GM18499 (cell line): ENCODE data around the gene TTC6.

Source experiments
- ATAC-seq: cut with Tn5 transposase; IDR thresholded peaks from one replicate; pipeline ENCODE4 v1.9.1; 2021; ENCODE audit warnings: moderate number of reproducible peaks; ENCODE audit not compliant: insufficient read depth, unreplicated experiment

The TTC6 gene

DNA sequence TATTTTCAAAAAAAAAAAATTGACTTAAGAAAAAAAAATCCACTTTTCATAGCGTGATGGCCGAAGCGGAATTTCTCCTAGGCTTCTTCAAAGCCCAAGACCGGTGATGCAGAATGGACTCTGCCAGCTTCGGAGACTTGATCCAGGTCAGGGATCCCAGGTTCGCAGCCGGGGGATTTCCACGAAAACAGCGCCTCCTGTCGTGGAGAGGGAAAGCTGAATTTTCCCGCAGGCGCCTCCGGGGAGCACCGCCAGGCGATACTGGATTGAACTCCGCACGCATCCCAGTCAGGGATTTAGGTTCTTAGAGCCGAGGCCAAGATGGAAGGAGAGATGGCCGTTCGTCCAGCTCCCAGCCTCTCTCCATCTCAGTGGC is 2.1 kb downstream of the TTC6 start:
- no peak for ATAC-seq

DNA sequence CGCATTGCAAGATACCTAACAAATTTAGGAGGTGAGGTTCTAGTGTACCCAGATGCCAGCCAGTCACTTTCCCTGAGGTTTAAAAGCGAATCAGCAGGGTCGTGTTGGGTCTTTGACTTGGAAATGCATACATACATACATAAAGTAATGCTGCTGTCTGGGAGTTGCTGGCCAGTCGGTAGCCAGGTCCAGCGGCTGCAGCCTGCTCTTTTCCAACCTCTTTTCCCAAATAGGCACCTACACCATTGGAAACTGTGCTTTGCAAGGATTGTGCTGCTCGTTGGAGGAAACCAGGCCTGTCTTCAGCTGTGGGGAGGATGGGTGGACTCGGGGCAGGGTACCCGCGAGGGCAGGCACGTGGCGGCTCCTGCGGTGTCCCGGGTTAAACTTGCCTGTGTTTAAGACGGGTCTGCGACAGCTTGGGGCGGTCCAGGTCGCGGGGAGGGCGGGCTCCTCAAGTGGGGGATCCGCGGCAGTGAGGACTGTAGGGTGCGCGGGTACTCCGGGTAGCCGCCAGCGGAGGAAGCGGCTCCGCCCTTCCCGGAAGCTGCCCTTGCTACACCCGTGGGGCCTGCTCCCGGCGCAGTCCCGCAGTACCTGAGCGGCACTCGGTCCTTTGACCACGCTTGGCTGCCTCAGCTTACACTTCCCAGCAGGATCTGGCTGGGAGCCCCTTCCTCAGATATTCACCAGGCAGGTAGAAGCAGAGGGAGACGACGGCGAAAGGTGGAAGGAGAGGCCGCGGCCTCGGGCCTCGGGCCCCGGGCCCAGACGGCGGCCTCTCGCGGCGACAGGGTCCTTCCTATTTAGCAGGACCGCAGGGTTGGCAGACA is 2.7 kb downstream of the TTC6 start:
- ATAC-seq, result no peak

DNA sequence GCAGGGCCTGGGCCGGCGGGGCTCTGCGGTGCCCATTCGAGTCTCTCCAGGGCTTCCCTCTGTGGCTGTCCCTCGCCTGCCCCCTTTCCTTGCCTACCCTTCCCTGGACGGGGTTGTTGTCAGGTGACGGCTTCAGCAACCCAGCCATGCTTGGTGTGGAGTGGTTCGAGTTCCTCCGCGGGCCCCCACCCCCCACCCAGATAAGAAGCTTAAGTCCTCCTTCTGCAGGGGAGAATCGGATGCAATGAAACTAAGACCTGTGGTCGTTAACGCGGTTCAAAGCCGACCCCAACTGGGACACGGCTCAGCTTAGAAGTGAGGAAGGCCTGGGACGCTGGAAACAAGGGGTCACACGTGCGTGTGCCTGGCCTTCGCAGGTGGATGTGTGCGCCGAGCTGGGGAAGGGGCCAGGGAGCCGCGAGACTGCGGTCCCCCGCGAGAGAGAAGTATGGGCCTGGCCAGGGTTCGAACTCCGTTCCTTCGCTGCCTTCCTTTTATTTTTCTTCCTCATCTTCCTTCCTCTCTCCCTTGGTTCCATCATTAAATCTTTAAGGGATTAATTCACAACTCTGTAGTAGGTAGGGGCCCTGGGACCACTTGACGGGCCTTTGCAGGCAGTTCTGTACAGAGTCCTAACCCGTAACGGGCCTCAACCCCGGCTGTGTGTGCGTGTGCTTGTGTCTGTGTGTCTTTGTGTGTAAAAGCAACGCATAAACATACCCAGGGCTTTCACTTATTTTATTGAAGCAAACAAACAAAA is 3.5 kb downstream of the TTC6 start:
- no peak for ATAC-seq

DNA sequence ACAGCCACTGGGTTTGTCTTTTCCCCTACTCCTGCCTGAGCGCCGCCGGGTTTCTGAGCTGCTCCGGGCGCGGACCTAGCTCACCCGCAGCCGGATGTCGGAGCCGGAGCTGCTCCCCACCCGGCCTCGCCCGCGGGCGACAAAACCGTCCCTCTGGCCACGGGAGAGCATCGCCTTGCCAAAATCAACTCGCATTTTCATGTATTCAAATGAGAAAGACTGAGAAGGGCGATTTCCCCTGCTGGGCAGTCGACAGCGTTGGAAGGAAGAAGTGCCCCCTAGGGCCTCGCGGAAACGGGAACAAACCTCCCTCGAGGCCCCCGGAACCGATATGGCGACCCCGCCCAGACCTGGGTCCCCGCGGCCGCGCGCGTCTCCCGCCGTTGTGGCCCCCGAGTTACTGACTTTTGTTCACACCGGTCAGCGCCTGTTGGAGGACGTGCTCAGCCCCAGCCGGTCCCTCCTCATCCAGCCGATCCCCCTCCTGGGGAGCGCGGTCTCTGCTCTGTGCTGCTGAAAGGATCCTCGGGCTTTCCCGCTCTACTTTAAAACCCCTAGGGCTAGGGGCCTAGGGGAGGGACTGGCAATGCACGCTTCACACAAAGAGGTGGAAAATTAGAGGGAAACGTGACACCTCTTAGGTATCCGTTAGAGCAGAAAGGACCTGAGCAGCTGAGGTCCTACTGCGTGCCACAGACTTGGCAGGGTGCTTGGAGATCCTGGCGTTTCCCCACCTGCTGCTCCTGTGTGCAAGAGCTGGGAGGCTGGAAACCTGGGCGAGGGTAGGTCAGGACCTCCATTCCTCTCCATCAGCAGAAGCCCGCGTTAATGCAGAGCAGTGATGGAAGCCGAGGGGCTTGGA is 4.3 kb downstream of the TTC6 start:
- no peak for ATAC-seq

DNA sequence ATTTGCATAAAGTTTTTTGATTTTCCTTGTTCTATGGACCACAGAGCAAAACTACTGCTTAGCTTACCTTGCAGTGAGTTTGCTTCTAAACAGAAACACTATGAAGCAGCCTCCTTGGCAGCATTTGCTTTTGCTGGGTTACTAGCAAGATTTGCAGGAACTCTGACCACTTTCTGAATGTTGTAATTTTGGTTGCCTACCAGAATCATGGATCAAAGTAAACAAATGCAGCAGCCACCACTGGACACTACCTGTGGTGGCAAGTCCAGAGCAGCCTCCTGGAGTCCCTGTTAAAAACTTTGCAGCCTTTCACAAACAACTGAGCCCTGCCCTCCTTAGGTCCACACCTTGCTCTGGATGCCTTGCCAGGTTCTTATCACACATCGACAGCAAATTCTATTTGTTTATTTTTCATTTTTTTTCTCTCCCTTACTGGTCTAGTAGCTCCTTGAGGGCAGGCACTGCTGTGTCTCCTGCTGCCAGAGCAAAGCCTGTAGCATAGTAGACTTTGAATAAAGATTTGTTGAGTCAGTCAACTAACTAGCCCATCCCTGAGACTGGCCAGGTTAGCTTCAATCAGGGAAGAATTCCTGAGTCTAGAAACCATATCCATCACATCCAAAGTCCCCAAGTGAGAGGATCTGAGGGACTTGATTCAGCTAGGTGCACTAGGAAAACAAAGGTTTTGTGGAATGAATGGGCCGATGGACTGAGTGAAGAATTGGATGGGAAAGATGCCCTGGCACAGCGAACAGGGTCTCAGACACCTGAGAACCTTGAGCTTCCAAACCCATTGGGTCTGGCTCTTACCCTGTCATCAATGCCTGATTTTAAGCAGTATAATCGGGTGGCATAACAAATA is 5.7 kb downstream of the TTC6 start:
- ATAC-seq, result no peak

DNA sequence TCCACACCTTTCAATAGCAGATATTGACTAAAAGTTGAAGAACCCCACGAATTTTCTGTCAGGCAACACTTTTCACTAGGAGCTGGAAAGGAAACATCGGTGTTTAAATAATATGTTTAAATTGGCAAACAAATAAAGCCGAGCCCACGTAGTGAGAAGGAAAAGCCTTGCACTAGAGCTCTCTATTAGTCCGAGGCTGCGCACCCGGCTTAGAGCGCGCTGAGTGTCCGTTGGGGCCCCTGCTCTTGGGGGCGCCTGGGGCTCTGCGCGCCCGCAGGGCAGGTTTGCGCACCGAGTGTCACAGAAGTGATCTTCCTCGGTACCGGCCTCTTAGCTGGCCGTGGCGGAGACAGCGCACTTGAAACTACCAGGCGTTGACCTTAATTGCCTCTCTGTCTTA is 6.4 kb downstream of the TTC6 start:
- ATAC-seq, result no peak

DNA sequence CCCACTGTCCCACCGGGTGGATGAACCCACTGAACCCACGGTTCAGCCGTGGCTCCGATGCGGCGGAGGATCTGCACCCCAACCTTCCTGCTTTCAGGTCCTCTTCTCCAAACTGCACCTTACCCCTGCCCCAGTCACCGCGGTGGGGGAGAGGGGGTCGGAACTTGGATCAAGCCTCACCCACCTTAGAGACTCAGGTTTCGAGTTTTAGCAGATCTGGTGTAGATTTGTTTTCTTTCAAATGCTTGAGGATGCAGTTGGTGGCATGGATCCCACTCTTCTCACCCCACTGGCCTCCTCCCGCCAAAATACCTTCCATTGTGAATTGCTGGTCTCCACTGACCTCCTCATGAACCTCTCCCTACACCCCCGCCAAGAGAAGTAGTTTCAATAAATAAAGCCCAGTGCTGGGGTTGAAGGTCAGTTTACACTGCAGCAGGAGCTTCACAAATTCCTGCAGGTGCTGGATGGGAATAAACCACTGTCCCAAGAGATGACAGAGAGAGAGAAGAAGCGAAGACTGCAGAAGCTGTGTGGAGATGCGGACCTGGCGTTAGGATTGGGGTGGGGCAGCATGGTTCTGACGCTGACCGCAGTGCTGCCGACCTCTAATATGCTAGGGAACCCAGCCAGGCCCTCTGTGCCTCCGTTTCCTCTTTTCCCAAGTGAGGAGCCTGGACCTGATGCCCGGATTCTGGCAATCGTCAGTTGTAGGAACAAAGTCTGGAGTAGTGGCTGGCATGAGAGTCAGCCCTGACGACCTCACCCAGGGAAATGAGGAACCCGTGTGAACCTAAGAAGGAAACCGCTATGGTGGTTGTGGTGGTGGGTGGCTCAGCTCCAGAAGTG is 7.4 kb downstream of the TTC6 start:
- no peak for ATAC-seq

DNA sequence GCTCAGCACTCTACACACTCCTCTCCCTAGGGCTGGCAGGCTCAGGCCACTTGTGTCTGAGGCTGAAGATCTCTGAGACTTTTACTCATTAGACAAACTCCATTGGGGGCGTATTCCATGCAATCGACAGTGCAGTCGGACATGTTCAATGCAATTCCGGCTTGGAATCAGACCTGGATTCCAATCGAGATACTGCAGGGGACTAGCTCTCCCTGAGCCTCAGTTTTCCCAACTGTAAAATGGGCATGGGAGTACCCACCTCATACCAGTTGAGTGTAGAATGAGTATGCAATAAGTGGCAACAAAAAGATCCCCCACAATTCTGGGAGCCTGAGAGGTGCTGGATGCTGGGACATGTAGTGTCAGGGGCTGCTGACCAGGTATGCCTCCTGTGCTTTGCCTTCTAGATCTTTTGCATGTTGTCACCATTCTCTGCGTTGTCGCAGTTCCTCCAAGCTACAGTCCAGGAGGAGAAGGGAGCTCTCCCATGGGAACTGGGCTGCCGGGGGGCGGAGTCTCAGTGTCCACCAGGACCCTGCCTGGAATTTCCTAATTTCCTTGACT is 8.3 kb downstream of the TTC6 start:
- no peak for ATAC-seq

DNA sequence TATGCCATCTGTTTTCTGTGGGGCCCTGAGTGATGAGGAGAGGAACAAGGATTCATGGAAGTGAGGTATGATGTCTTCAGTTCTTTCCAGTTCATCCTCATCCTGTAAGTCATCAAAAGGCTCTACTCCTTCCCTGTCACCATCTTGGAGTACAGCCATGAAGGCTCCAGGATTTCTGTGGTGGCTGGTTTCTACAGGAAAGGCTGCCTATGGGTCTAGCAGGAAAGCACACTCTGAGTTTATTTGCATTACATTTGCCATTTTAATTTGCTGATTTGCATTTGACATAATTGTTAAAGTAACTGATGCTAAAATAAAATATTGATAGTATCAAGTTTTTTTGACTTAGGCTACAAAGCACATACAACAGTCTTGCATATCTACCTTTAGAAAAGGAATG is 11.2 kb downstream of the TTC6 start:
- ATAC-seq, result no peak

DNA sequence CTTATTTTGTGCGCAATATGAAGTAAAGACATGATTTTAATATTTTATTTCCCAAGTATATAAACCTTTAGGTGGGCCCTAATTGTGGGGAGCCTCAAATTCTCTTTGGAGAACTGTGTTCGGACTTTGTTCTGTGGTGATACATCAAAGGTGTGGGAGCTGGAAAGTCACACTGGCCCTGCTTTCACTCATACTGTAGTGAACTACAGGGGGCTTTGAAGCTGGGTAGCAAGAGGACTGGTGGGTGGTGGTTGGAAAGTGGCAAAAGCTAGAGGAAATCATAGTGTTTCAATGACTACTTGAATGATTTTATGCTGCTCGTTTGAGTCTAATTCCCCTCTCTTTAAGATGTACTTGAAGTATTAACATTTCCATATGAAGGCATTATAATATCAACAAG is 13.2 kb downstream of the TTC6 start:
- ATAC-seq, result no peak

DNA sequence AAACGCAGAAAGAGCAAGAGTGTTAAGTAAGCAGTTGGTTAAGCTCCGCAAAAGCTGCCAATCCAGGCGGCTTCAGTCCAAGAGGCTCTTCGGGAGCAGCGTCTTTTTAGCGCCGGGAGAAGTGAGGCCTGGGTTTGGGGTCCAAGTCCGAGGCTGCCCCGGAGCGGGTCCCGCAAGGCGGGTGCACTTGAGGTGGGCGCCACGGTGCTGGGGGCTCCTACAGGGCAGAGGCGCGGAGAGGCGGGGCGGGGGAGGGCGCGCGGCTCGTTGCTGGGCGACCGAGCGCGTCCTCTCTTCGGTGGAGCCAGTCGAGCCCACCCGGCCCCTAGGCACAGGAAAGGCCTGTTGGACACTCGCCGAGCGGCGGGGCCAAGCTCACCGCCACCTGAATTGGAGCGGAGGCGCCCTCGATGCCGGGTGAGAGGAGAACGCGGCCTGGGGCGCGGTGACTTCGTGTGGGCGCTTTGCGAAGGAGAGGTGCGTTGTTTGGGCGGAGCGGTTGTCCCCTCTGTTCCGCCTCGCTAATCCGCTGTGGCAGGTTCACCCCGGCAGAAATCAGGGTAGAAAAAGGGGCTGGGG is 15.6 kb downstream of the TTC6 start:
- no peak for ATAC-seq

DNA sequence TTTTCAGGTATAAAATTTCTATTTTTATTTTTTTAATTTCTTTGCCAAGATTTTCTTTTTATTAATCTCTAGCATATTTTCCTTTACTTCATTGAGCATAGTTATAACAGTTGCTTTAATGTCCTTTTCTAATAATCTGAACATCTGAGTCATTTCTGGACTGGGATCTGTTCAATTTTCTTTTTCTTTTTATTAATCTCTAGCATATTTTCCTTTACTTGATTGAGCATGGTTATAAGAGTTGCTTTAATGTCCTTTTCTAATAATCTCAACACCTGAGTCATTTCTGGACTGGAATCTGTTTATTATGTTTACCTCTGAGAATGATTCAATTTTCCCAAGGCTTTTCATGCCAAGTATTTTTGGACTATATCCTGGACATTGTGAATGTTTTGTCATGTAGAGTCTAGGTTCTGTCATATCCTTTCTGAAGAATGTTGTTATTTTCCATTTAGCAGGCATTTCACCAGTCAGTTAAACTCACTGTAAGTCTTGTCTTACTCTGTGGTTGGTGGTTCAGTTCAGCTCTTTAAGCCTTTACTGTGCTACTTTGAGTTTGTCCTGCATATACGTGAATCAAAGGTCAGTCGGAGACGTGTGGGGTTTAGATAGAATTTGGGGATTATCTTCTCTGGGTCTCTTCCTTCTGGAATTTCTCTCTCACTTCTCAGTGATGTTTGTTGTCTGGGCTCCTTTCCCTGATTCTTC is 20.3 kb downstream of the TTC6 start:
- ATAC-seq, result no peak

DNA sequence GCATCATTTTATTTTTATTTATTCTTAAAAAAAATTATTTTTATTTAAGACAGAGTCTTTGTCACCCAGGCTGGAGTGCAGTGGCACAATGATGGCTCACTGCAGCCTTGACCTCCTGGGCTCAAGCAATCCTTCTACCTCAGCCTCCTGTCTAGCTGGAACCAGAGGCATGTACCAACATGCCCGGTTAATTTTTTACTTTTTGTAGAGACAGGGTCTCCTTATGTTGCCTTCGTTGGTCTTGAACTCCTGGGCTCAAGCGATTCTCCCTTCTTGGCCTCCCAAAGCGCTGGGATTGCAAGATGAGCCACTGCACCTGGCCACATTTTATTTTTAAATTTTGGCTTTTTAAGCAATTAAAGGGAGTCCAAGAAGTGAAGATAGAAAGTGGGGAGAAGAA is 21.4 kb downstream of the TTC6 start:
- ATAC-seq, result no peak

DNA sequence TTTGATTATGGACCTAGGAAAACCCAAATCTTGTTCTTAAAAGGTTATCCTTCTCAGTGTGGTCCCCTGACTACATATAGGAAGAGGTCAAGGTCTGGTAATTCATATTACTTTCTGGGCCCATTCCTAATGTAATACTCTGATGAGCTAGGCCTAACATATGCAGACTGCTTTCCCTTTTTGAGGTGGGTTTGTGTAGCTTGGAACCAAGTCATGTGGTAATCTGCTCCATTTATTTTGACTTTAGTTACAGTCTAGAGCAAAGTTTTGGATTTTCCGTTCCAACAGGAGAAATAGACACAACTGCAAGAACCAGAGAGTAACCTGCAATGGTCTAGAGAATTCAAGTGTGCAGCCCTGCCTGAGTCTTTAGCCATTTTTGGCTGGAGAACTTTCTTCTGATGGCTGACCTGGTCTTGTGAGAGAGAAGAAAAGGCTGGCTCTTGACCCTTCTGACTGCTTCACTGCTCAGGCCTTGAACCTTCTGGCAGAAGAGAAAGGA is 22.5 kb downstream of the TTC6 start:
- no peak for ATAC-seq

DNA sequence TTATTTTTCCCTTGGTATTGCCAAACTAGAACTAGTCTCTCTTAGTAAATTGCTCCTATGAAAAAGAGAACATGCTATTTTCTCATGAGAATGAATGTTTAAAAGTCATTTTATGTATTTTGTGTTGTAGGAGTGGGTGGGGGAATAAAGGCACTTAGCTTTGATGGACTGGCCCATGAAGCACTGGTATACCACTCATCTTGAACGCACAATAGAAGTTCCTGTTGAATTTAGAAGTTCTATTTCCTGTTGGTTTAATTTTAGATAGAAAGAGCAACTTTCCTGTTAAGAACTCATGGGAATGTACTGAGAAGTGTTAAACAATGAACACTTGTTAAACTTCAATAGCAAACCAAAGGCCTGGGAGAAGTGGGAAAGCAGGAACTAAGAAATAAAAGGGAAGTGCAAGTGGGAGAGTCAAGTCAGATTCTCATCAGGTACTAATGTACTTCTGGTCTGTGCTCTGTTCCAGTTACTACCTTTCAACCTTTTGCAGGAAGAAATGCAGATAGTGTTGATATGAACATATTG is 23.1 kb downstream of the TTC6 start:
- ATAC-seq, result no peak

DNA sequence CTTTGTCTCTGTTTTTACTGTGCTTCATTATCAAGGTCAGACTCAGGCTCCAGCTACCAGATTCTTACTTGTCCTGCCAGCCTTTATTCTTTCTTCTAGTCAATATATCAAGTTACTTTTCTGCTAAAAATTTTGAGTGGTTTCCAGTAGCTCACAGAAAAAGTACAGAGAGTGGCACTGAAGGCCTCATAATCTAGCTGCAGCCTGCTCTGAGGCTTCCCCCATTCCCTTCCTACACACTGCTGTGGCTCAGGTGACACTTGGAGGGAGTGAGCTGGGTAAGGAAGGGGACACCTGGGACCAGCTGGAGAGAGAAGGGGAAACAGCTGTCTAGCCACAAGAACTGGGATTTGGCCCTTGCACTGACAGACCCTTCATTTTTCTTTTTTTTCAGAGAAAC is 25.4 kb downstream of the TTC6 start:
- ATAC-seq, result no peak

DNA sequence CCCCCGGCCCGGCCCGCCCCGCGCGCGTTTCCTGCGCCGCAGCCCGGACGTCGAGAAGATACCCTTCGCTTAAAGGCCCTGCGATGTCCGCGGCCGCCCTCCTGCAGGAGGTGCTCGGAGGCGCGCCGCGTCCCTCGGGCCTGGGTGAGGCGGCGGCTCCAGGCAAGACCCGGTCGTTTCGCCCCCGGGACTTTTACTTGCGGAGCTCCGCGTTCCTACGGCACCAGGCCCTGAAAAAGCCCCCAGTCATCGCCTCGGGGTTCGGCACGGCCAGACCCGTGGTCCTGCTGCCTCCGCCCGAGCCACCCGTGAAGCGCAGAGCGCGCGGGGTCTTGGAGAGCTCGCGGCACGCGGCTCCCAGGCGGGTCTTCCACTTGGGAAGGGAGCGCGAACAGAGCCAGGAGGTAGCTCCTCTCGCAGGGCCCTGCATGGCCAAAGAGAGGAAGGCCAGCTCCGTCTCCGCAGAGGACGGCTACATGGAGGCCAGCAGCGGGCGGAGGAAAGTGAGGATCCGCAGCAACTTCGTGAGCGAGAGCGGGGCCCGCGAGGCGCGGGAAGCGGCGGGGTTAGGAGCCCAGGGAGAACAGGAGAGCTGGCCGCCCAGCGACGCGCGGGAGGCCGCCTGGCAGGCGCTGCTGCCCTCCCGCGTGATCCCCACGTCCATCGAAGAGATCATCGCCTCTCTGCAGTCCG is 26.9 kb downstream of the TTC6 start:
- no peak for ATAC-seq
